Upper lobe of right lung (tissue), 1 donor: Measurements from ENCODE around the gene RAB25. TPM values are rescaled to one million over a fixed set of nuclear protein-coding genes. Genes with fewer than 3 reads are reported as not detected.
A peak's percentile ranks its signal among the peaks of the same experiment; 100 is the strongest.

Experiments
- ATAC-seq: fragments of 200-7000 bp; cut with Tn5 transposase; one replicate; pipeline ENCODE4 v1.9.1; 2020; ENCODE audit warnings: mild to moderate bottlenecking, moderate library complexity
- DNase-seq: peaks from one replicate; pipeline ENCODE4 v3.0.0-alpha.2; 2020
- H3K27ac ChIP-seq: fragments of 200-600 bp; one replicate; pipeline ENCODE4 v1.8.0; 2022
- H3K27me3 ChIP-seq: fragments of 200-600 bp; one replicate; pipeline ENCODE4 v1.8.0; 2022; ENCODE audit warnings: mild to moderate bottlenecking
- H3K36me3 ChIP-seq: fragments of 200-600 bp; one replicate; pipeline ENCODE4 v1.8.0; 2022
- H3K4me1 ChIP-seq: fragments of 200-600 bp; one replicate; pipeline ENCODE4 v1.8.0; 2022
- H3K4me3 ChIP-seq: fragments of 200-600 bp; one replicate; pipeline ENCODE4 v1.8.0; 2022; ENCODE audit warnings: mild to moderate bottlenecking
- H3K9me3 ChIP-seq: fragments of 200-600 bp; one replicate; pipeline ENCODE4 v1.8.0; 2022
- intact Hi-C: fragments of 100-400 bp; cut with DNase I; formaldehyde crosslinking; loops from one replicate; pipeline ENCODE4 v1.11.0; 2022
- total RNA-seq: library from RNA; stranded (reverse); fragmentation: NEBNext Ultra II Directional; extraction: Animal tissue kit (Norgen Biotek cat#: 25700); gene quantifications from one replicate; pipeline ENCODE4 v1.2.1, GENCODE V29; 2021
- TF ChIP-seq, protein P1 (sequence below): fragments of 200-600 bp; IDR thresholded peaks from one replicate; pipeline ENCODE4 v1.8.0; 2022; ENCODE audit warnings: antibody characterized with exemption
- donor health status: DM: no; HTN: yes; CAD: no; lungs with severe emphysema.

RAB25 gene
- total RNA-seq, 1 donor from 2014 or later: 62.0 TPM

DNA sequence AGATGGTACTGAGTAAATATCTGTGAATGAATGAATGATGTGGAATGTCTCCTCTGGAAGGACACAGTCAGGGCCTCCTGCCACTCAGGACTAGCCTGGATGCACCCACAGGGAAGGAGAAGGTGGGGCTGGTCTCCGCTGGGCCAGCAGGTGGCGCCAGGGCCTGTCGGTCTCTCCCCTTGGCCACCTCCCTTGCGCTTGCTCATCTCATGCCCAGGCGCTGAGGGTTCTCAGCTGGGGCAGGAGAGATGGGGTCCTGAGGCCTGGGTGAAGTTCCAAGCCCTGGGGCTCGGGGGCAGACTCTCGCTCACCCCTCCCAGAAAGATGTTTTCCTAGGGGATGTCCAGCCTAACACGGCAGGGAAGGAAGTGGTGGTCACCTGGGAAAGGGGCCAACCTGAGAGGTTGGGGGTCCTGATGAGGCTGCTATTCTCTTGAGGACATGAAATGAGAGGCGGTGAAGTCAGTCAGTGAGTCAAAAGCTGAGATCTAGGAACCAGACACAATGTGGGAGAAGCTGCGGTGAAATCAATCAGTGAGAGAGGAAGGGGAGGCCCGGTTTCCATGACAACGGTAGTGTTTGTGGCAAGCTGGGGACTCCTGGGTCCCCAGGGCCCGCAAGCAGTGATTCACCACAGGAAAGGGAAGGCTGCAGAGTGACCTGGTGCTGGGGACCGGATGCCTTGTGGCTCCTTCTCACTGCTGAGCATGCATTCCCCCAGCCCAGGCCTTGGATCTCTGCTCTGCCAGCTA lies 35.9 kb downstream of the RAB25 start:
- ATAC-seq (peak; percentile 99), DNase-seq (peak; percentile 95)
- Histone ChIP-seq H3K27ac (peak overlapping the region; percentile 63), H3K4me3 (no peak overlapping the region), H3K36me3 (no peaks in the 10 kb centered on the region), H3K4me1 (peaks cover 14% of the 10 kb centered on the region), H3K9me3 (no peaks in the 10 kb centered on the region), H3K27me3 (no peaks in the 10 kb centered on the region)
- intact Hi-C loops: loop anchor here (5.0 kb wide), 1 partner anchor 35 kb away; no protein-coding TSS in a partner anchor
- TF ChIP-seq, protein P1, sequence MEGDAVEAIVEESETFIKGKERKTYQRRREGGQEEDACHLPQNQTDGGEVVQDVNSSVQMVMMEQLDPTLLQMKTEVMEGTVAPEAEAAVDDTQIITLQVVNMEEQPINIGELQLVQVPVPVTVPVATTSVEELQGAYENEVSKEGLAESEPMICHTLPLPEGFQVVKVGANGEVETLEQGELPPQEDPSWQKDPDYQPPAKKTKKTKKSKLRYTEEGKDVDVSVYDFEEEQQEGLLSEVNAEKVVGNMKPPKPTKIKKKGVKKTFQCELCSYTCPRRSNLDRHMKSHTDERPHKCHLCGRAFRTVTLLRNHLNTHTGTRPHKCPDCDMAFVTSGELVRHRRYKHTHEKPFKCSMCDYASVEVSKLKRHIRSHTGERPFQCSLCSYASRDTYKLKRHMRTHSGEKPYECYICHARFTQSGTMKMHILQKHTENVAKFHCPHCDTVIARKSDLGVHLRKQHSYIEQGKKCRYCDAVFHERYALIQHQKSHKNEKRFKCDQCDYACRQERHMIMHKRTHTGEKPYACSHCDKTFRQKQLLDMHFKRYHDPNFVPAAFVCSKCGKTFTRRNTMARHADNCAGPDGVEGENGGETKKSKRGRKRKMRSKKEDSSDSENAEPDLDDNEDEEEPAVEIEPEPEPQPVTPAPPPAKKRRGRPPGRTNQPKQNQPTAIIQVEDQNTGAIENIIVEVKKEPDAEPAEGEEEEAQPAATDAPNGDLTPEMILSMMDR: peak; percentile 98

DNA sequence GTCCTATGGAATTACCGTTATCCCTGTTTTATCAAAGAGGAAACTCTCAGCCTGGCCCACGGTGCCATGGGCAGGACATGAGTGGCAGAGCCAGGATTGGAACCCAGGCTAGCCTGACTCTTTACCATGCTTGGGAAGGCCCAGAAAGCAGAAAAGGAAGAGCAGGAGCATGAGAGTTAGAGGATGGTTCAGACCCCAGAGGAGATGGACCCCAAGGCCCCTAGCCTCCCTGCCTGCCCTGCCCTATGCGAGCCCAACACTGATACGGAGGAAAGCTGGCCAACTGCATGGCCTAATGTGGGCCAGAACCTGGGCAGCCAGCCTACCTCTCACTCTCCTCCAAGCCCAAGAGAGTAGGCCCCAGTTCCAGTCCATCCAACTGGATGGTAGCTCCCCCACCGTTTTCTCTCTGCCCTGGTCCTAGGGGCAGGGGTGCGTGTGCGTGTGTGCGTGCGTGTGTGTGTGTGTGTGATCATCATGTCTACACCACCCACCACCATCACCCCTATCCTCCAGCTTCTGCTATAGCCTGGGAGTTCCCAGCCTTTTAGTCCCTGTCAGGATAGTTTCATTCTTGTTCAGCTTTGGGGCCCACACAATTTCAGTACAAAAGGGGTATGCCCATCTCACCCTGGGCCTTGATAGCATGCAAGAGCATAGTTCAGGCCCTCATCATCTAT lies 36.7 kb downstream of the RAB25 start:
- ATAC-seq: no peak
- TF ChIP-seq, protein P1: no peak

DNA sequence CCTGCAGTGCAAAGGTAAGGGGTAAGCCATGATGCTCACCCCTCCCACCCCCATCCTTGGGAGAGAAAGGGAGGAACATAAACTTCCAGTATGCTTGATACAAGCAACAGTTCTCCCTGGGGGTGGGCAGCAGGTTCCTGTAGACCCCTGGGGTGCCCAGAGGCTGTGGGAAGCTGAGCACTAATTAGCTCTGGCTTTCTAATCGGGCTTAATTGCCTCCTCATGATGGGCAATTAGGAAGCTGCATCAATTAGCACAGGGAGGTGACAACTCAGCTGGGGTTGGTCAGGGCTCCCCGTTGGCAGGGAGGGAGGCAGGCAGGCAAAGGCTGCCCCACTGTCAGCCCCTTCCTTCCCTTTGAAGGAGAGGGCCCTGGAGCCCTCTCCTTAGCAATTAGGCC lies 37.8 kb downstream of the RAB25 start:
- no peak for ATAC-seq
- DNase-seq: no peak
- H3K27me3 ChIP-seq: no peaks in the 10 kb centered on the region
- no peak overlapping the region for H3K27ac ChIP-seq
- no peak overlapping the region for H3K4me3 ChIP-seq
- TF ChIP-seq, protein P1: no peak
- intact Hi-C loops: loop anchor here (5.0 kb wide), 1 partner anchor 34 kb away; no protein-coding TSS in a partner anchor
- H3K4me1 ChIP-seq: peaks cover 27% of the 10 kb centered on the region
- no peaks in the 10 kb centered on the region for H3K36me3 ChIP-seq
- H3K9me3 ChIP-seq: no peaks in the 10 kb centered on the region

More for the DNA sequence above, 36.7 kb downstream of the RAB25 start:
- intact Hi-C loops: loop anchor here (5.0 kb wide), 1 partner anchor 35 kb away; no protein-coding TSS in a partner anchor
- Histone ChIP-seq H3K36me3 (no peaks in the 10 kb centered on the region), H3K4me3 (no peak overlapping the region), H3K9me3 (no peaks in the 10 kb centered on the region), H3K27me3 (no peaks in the 10 kb centered on the region), H3K4me1 (peaks cover 18% of the 10 kb centered on the region), H3K27ac (peak overlapping the region; percentile 63)
- DNase-seq: no peak

DNA sequence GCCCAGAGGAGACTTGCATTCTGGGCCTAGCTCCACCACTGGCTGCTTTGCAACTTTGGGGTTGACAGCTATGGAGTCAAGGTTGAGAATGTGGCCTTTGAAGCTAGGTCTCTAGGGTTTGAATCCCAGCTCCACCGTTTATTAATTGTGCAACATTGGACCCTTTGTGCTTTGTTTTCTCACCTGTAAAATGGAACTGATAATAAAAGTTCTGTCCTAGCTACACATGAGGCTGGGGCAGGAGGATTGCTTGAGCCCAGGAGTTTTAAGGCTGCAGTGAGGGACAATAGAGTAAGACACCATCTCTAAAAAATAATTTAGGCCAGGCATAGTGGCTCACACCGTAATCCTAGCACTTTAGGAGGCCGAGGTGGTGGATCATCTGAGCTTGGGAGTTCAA lies 38.3 kb downstream of the RAB25 start:
- Histone ChIP-seq H3K4me3 (no peak overlapping the region), H3K9me3 (no peaks in the 10 kb centered on the region), H3K36me3 (no peaks in the 10 kb centered on the region), H3K27me3 (no peaks in the 10 kb centered on the region), H3K27ac (no peak overlapping the region), H3K4me1 (peaks cover 32% of the 10 kb centered on the region)
- TF ChIP-seq, protein P1: no peak
- DNase-seq: no peak
- intact Hi-C loops: loop anchor here (5.0 kb wide), 1 partner anchor 33 kb away; no protein-coding TSS in a partner anchor
- ATAC-seq: no peak

DNA sequence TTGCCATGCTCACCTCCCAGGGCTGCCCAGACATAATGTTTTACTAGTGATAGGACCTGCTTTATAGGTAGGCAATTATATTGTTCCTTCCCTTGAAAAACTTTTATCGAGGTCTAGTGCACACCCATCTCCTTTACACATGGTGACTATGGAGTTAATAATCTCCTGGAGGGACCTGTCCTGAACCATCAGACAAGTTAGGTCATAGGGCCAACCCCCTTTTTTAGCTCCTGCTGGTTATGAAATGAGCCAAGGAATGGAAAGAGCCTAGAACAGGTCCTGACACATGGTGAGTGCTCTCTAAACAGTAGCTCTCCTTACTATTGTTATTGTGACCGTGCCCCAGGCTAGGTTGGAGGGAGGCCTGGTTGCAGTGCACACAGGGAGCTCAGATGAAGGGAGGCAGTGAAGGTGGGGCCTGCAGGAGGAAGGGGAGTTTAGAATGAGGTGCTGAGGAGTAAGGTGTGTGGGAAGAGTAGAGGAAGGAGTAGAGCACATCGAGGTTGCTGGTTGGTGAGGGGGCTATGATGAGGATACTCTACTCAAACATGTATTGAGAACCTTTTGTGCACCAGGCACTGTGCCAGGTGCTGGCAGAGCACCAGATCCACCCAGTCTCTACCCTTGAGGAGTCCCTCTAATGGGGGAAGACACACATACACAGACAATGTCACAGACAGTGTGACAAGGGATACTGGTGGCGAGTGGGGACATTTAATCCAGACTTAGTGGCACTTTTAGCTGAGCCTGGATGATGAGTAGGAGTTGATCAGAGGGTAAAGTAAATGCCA lies 39.4 kb downstream of the RAB25 start:
- no peaks in the 10 kb centered on the region for H3K36me3 ChIP-seq

More for the DNA sequence above, 39.4 kb downstream of the RAB25 start:
- no peaks in the 10 kb centered on the region for H3K9me3 ChIP-seq
- no peak overlapping the region for H3K27ac ChIP-seq
- ATAC-seq (no peak), DNase-seq (no peak)
- peaks cover 43% of the 10 kb centered on the region for H3K4me1 ChIP-seq
- intact Hi-C loops: no loop called here
- no peak overlapping the region for H3K4me3 ChIP-seq
- TF ChIP-seq, protein P1: no peak
- H3K27me3 ChIP-seq: no peaks in the 10 kb centered on the region
